HG02610 (cell line): Measurements from ENCODE around the gene KDELR1.

Experiments used
- ATAC-seq: cut with Tn5 transposase; IDR thresholded peaks from one replicate; pipeline ENCODE4 v1.9.1; 2021; ENCODE audit warnings: mild to moderate bottlenecking, moderate library complexity; ENCODE audit not compliant: unreplicated experiment

Gene KDELR1

DNA sequence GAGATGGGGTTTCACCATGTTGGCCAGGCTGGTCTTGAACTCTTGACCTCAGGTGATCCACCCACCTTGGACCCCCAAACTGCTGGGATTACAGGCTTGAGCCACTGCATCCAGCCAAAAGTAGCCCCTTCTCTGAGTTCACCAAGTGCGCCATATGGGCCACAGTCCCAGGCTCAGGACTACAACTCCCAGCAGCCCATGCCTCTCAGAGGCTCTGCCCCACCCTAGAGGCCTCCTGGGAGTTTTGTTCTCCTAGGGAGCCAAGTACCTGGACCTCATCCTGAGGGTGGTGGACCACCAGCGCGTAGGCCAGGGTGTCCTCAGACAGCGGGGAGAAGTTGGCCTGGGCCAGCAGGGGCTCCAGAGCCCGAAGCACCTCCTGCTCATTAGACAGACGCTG is 46.5 kb downstream of the KDELR1 start:
- ATAC-seq, result no peak

DNA sequence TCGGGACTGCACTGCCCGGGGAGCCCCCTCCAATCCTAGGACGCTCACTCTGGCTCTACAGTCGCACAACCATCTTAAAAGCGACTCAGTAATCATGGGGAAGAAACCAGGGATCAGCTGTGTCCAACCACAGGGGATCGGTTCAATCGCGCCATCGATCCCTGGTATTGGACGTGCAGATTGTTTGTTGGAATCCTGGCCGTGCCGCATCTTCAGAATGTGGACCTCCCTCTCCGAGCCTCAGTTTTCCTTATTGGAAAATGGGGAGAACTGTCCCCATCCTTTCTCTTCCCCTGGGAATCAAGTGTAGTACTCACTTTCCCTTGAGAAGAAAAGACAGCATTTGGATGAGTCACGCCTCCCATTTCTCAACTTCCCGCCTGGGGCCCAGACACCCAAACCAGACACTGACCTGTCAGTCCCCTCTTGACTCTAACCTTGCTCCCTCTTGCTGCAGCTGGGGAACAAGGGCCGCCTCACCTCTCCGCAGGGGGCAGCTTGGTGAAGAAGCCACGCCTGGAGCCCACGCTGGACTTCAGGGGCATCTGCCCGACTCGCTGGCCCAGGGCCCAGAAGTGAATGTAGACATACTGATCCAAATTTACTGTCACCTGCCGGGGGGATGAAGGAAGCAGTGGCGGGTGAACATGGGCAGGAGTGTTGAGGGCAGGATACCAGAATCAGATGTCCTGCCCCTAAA is 48.4 kb downstream of the KDELR1 start:
- ATAC-seq, result no peak

DNA sequence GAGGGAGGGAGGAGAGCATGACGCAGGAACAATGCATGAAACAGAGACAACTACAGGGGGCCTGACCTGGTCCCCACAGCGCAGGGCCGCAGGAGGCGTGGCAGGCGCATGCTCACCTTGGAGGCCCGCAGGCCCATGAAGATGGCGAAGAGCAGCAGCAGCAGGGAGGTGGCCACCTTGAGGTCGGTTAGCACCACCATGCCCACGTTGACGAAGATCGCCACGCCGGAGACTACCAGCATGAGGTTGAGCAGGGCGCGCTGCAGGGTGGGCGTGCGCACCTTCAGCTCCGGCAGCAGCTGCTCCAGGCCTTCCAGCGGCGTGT is 49.0 kb downstream of the KDELR1 start:
- ATAC-seq, result no peak

DNA sequence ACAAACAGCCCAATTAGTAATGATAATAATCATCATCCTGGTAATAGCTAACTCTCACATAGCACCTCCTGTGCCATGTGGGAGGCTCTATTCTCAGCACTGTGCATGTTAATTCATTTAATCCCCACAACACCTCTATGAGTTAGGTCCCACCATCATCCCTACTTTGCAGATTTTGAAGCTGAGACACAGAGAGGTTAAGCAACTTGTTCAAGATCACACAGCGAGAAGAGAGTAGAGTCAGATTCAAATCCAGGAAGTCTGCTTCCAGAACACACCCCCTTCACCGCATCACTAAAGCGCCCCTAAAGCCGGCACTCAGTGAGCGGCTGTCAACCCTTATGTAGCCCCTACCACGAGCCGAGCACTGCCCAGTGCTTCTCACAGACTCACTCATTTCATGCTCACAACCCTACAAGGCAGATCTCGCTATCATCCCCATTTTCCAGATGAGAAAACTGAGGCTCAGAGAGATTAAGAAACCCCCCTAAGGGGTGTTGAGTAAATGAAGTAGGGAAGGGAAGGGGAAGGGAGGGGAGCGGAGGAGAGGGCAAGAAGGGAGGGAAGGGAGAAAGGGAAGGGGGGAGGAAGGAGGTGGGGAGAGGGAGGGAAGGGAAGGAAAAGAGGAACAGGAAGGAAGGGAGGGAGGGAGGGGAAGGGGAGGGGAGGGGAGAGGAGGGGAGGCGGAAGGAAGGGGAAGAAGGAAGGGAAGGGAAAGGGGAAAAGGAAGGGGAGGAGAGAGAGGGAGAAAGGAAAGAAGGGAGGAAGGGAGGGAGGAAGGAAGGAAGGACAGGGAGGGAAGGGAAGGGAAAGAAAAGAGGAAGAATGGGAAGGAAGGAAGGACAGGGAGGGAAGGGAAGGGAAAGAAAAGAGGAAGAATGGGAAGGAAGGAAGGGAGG is 49.6 kb downstream of the KDELR1 start:
- no peak for ATAC-seq

DNA sequence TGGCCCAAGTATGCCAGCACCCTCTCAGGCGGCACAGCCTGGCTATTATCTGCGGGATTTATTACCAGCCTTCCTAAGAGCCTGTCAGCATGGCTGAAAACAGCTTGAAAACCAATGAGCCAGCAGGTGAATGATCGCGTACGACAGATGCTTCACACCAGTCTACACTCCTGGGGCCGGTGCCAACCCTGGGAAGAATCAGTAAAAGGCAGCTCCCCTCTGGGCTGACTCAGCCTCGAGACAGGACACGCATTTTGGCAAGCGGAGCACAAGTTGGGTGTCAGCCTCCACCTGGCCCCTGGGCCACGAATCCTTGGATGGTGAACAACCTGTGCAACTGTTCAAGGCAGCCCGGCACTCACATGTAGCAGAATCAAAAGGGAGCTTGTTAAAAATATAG is 50.4 kb downstream of the KDELR1 start:
- ATAC-seq, result no peak

DNA sequence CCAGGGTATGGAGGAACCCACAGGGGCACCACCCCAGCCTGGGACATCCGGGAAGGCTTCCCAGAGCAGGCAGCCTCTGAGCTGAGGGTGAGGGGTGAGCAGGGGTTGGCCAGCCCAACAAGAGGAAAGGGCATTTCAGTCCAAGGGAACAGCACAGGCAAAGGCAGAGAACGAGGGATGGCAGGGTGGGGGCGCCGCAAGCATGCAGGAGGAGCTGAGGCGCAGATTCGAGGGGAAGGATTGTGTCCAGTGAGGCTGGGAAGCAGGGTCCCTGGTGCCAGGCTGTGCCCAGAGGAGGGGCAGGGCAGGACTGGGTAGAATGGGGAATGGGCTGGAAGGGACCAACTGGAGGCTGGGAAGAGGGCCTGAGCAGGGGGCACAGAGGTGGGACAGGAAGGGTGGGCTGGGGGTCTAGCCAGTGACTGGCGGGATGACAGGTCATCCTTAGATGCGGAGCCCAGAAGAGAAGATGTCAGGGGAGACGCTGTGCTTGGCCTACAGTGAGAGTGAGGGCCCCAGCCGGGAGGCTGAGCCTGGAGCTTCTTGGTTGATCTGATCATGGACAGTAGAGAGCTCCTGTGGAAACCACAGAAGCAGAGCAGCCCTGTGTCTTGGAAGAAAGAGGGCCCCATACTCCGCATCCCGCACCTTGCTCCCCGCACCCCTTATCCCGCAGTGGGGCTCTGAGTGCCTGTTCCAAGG is 52.4 kb downstream of the KDELR1 start:
- ATAC-seq, result no peak

DNA sequence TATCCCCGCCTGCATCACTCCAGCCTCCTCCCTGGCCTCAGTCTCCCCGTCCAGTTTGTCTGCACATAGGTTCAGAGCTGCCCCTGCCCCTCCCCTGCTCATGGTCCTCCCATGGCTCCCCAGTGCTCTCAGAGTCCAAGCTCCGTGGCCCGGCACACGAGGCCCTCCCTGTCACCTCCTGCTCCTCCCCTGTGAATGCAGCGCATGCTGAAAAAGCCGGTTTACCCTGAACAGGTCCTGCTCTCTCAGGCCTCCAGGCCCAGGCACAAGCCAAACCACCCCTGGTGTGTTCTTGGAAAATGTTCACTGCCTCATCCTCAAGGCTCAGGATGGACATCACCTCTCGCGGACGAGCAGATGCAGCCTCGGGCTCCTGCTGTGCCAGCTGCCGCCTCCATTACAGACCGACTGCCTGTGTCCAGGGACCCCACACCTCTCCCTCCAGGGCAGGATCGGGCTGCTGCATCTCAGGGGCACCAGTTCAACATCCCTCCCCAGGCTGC is 53.0 kb downstream of the KDELR1 start:
- no peak for ATAC-seq

DNA sequence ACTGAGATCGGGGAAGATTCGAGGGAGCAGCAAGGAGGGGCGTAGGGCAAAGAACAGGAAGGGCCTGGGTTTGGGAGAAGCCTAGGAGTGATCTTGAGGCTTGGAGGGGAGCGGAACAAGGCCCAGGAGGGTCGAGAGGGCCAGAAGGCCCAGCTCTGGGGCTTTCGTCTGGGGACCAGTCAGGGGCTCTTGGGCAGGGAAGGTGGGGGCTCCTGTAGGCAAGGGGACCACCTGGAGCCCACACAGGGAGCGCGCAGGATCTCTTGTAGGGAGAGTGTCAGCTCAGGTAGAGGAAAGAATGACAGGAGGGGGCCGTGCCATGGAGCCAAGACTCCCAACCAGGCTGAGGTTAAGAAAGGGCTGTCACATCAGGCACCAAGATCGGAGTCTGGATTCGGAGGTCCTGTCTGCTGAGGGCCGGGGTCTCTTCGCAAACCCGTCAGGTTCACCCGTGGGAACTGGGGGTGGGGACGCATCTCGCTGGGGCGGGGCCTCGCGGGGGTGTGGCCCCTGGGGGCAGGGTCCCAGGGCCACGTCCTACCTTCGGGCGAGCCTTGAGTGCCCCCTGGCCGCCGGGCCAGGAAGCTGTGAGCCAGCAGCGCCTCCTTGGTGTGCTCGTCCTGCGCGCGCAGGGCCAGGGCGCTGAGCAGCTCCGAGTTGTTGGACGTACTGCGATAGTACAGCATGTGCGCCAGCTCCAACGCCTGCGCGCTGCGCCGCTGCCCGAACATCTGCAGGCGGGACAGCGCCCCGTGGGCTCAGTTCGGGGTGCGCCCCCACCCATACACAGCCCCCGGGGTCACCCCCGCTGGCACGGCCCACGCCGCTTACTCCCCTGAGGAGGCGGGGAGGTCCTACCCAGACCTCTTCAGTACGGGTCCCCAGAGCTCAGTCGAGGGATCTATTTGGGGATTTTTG is 57.6 kb downstream of the KDELR1 start:
- ATAC-seq, result peak; percentile 58

DNA sequence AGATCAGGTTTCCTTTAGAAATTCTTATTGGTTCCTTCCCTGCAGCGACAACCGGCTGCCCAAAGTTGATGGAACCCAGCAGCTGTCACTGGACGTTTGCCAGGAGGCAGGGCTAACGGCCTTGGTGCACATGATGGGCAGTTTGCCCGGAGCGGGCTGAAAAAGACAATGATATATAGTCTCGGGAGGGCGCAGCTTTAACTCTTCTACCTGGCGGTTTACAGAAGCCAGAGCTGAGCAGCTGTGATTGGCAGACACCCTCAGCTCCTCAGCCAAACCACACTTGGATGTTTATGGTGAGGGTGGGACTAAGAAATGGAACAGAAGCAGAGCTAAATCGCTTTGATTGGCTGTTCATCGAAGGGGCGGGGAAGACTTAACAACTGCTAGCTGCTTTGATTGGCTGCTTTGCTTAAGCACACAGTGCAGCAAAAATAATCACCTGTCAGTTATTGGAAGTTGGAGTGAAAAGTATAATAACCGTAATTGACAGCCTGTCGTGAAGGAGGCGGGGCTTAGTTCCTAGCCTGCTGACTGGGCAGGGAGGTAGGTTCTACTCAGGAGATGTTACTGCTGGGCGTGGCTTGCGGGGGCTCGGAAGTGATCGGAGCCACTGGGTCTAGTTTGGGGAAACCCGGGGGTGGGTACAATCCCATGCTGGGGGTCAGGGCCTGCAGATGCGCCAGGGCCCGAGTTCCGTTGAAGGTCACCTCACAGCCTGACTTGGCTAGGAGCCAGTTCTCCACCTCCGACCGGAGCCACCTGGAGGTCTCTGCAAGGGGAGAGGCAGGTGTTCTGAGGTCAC is 58.5 kb downstream of the KDELR1 start:
- peak; percentile 73 for ATAC-seq
